Nephron (organoid): Measurements from ENCODE around the gene TNFRSF1B.
"Not testable (repeated sequence)": the region's sequence is repeated elsewhere in the genome, so short reads cannot be mapped to it uniquely, and the experiment has no call there.

Source experiments
- H3K27ac Mint-ChIP-seq, 3 experiments: 2 replicates each; pipeline ENCODE4 v1.8.0; 2020; ENCODE audit warnings: mixed read lengths in 3 of 3, mild to moderate bottlenecking in 2 of 3, moderate library complexity in 1 of 3
- H3K27me3 Mint-ChIP-seq: 2 replicates; pipeline ENCODE4 v1.8.0; 2021; ENCODE audit warnings: low read depth, mild to moderate bottlenecking, moderate library complexity, mixed read lengths
- H3K36me3 Mint-ChIP-seq: 2 replicates; pipeline ENCODE4 v1.8.0; 2020; ENCODE audit warnings: low read depth, mixed read lengths
- H3K4me1 Mint-ChIP-seq: 2 replicates; pipeline ENCODE4 v1.8.0; 2020; ENCODE audit warnings: mixed read lengths
- H3K4me3 Mint-ChIP-seq, 3 experiments: 2 replicates each; pipeline ENCODE4 v1.8.0; 2020; ENCODE audit warnings: mild to moderate bottlenecking in 3 of 3, mixed read lengths in 3 of 3, moderate library complexity in 2 of 3
- H3K9me3 Mint-ChIP-seq: 2 replicates; pipeline ENCODE4 v1.8.0; 2020; ENCODE audit warnings: mixed read lengths
- TF ChIP-seq, protein P1 (sequence below), 3 experiments: fragments of 200-600 bp; sonication (generic); IDR thresholded peaks; one replicate each; pipeline ENCODE4 v1.5.0; 2021; ENCODE audit warnings: antibody characterized with exemption in 3 of 3; ENCODE audit not compliant: unreplicated experiment in 3 of 3

Gene TNFRSF1B

GRCh38 chr1:12215118-12215961, 48.5 kb downstream of the TNFRSF1B start:
- TF ChIP-seq, protein P1, sequence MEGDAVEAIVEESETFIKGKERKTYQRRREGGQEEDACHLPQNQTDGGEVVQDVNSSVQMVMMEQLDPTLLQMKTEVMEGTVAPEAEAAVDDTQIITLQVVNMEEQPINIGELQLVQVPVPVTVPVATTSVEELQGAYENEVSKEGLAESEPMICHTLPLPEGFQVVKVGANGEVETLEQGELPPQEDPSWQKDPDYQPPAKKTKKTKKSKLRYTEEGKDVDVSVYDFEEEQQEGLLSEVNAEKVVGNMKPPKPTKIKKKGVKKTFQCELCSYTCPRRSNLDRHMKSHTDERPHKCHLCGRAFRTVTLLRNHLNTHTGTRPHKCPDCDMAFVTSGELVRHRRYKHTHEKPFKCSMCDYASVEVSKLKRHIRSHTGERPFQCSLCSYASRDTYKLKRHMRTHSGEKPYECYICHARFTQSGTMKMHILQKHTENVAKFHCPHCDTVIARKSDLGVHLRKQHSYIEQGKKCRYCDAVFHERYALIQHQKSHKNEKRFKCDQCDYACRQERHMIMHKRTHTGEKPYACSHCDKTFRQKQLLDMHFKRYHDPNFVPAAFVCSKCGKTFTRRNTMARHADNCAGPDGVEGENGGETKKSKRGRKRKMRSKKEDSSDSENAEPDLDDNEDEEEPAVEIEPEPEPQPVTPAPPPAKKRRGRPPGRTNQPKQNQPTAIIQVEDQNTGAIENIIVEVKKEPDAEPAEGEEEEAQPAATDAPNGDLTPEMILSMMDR (IDR thresholded peaks at IDR 0.05; ENCODE audit: unreplicated experiment in 3 of 3), result no peak
- H3K27ac Mint-ChIP-seq, result no peak overlapping the region
- no peaks in the 10 kb centered on the region for H3K36me3 Mint-ChIP-seq
- H3K9me3 Mint-ChIP-seq, result peaks cover 13% of the 10 kb centered on the region
- H3K4me1 Mint-ChIP-seq, result no peaks in the 10 kb centered on the region
- no peak overlapping the region for H3K4me3 Mint-ChIP-seq
- peaks cover 14% of the 10 kb centered on the region for H3K27me3 Mint-ChIP-seq

DNA sequence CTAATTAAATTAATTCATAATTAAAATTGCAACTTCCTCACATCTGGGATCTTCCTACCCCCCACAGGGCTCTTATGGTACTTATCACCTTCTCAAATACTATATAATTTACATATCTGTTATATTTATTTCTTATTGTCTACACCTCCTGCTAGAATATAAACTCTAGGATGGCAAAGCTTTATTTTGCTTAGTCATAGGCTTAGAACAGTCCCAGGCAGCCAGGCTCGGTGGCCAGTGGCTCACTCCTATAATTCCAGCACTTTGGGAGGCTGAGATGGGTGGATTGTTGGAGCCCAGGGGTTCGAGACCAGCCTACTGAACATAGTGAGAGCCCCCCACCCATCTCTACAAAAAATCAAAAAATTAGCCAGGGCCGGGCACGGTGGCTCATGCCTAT, 53.0 kb downstream of the TNFRSF1B start:
- Mint-ChIP-seq H3K4me1 (no peaks in the 10 kb centered on the region), H3K27ac (no peak overlapping the region), H3K4me3 (no peak overlapping the region), H3K9me3 (peaks cover 18% of the 10 kb centered on the region), H3K36me3 (peaks cover 4% of the 10 kb centered on the region), H3K27me3 (peaks cover 20% of the 10 kb centered on the region)
- TF ChIP-seq, protein P1 (IDR thresholded peaks at IDR 0.05; ENCODE audit: unreplicated experiment in 3 of 3), result no peak

- TF ChIP-seq, protein P1 (IDR thresholded peaks at IDR 0.05; ENCODE audit: unreplicated experiment in 3 of 3), result no peak
- H3K4me3 Mint-ChIP-seq, result no peak overlapping the region
- H3K27me3 Mint-ChIP-seq, result peaks cover 22% of the 10 kb centered on the region
- no peaks in the 10 kb centered on the region for H3K4me1 Mint-ChIP-seq
- no peak overlapping the region for H3K27ac Mint-ChIP-seq
- H3K9me3 Mint-ChIP-seq, result peaks cover 14% of the 10 kb centered on the region
- H3K36me3 Mint-ChIP-seq, result peaks cover 4% of the 10 kb centered on the region
Observed at GRCh38 chr1:12220890-12221289, 54.1 kb downstream of the TNFRSF1B start.

- H3K27me3 Mint-ChIP-seq, result peaks cover 20% of the 10 kb centered on the region
- H3K27ac Mint-ChIP-seq, H3K9me3 Mint-ChIP-seq, H3K4me3 Mint-ChIP-seq, H3K36me3 Mint-ChIP-seq, H3K4me1 Mint-ChIP-seq: not testable (repeated sequence)
Observed at GRCh38 chr1:12222700-12223099, 55.9 kb downstream of the TNFRSF1B start.

- H3K4me3 Mint-ChIP-seq, H3K9me3 Mint-ChIP-seq, H3K4me1 Mint-ChIP-seq, H3K27ac Mint-ChIP-seq, H3K36me3 Mint-ChIP-seq: not testable (repeated sequence)
- H3K27me3 Mint-ChIP-seq, result peaks cover 17% of the 10 kb centered on the region
Observed at GRCh38 chr1:12224092-12224491, 57.3 kb downstream of the TNFRSF1B start.

- Mint-ChIP-seq H3K27ac (peak overlapping the region in 1 of 3 experiments; percentile 48), H3K9me3 (no peaks in the 10 kb centered on the region), H3K36me3 (no peaks in the 10 kb centered on the region), H3K4me1 (no peaks in the 10 kb centered on the region), H3K4me3 (peak overlapping the region; percentile 82 to 89 (median 87)), H3K27me3 (peaks cover 4% of the 10 kb centered on the region)
- TF ChIP-seq, protein P1 (IDR thresholded peaks at IDR 0.05; ENCODE audit: unreplicated experiment in 3 of 3), result no peak
Observed at GRCh38 chr1:12228979-12229378, 62.2 kb downstream of the TNFRSF1B start.

DNA sequence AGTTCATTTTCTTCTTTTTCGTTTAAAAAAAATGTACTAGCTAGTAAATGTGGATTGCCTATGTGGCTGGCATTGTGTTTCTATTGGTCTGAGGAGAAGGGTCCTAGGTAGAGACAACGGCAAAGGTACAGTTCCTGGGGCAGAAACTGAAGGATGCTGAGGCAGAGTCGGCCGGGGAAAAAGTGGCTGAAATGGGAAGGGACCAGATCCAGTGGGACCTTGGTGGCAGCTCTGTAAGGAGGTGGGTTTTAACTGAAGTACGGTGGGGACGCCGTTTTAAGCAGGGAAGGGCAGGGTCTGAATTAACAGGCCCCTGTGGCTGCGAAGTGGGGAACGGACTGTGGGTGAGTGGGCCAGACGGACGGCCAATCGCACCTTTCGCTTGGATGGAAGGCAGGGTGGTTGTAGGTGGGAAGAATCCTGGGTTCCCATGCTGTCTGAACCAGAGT, 62.6 kb downstream of the TNFRSF1B start:
- H3K9me3 Mint-ChIP-seq, result no peaks in the 10 kb centered on the region
- H3K27ac Mint-ChIP-seq, result peak overlapping the region in 2 of 3 experiments; percentile 48 to 66
- H3K36me3 Mint-ChIP-seq, result no peaks in the 10 kb centered on the region
- TF ChIP-seq, protein P1 (IDR thresholded peaks at IDR 0.05; ENCODE audit: unreplicated experiment in 3 of 3), result no peak
- peaks cover 3% of the 10 kb centered on the region for H3K27me3 Mint-ChIP-seq
- H3K4me1 Mint-ChIP-seq, result no peaks in the 10 kb centered on the region
- H3K4me3 Mint-ChIP-seq, result peak overlapping the region; percentile 82 to 89 (median 87)
